SK-N-SH (cell line): ENCODE measurements around the gene SRCIN1. TPM values are rescaled to one million over a fixed set of nuclear protein-coding genes. Genes with fewer than 3 reads are reported as not detected.

Experiments used
- CTCF ChIA-PET: fragments of 300-600, 350-600 bp; formaldehyde crosslinking; extraction: SDS; loops from one replicate; lab custom pipeline; 2021; lab: Yijun Ruan, JAX
- POLR2A ChIA-PET: fragments of 350-600 bp; sonication (Branson Sonifier 250); formaldehyde crosslinking; extraction: SDS; loops from one replicate; lab custom pipeline; 2020; ENCODE audit warnings: antibody characterized with exemption, inconsistent platforms; lab: Yijun Ruan, JAX
- DNase-seq: peaks from one replicate; pipeline ENCODE4 v3.0.0; 2012
- H2AFZ ChIP-seq: fragments of 200-600 bp; sonication (generic); 2 replicates; pipeline ENCODE4 v1.8.1; 2016; ENCODE audit warnings: antibody characterized with exemption, mild to moderate bottlenecking, low read depth
- H3F3A ChIP-seq: fragments of 200-600 bp; sonication (generic); replicated peaks from 2 replicates; pipeline ENCODE3; 2016; ENCODE audit warnings: antibody characterized with exemption, mild to moderate bottlenecking; ENCODE audit not compliant: insufficient read depth
- H3K27ac ChIP-seq, 2 experiments: fragments of 200-500 bp in 1 of 2; fragments of 200-600 bp in 1 of 2; sonication (Bioruptor generic) in 1 of 2; sonication (generic), shearing (Covaris generic) in 1 of 2; 2 replicates each; pipeline versions ENCODE4 v1.5.1 to v1.6.1; 2014 to 2016; ENCODE audit warnings: low read depth in 2 of 2, inconsistent platforms in 1 of 2, low read length in 1 of 2, mild to moderate bottlenecking in 1 of 2, mixed read lengths in 1 of 2
- H3K27me3 ChIP-seq: fragments of 200-600 bp; sonication (generic), shearing (Covaris generic); 2 replicates; pipeline ENCODE4 v1.6.1; 2016; ENCODE audit warnings: mixed run types; ENCODE audit not compliant: insufficient read depth
- H3K36me3 ChIP-seq, 2 experiments: fragments of 200-500 bp in 1 of 2; fragments of 200-600 bp in 1 of 2; sonication (Bioruptor generic) in 1 of 2; sonication (generic) in 1 of 2; replicated peaks in 1 of 2; 2 replicates each; pipeline versions ENCODE3 to v1.5.1; 2014 to 2016; ENCODE audit warnings: low read length in 1 of 2, mild to moderate bottlenecking in 1 of 2; ENCODE audit not compliant: insufficient read depth in 2 of 2, control insufficient read depth in 1 of 2
- H3K4me1 ChIP-seq, 2 experiments: fragments of 200-500 bp in 1 of 2; fragments of 200-600 bp in 1 of 2; sonication (Bioruptor generic) in 1 of 2; sonication (generic), shearing (Covaris generic) in 1 of 2; 2 replicates each; pipeline versions ENCODE4 v1.5.1 to v1.6.1; 2014 to 2016; ENCODE audit warnings: low read depth in 1 of 2, low read length in 1 of 2, mixed run types in 1 of 2; ENCODE audit not compliant: insufficient read depth in 2 of 2, control insufficient read depth in 1 of 2
- H3K4me2 ChIP-seq: fragments of 200-600 bp; sonication (generic), shearing (Covaris generic); 2 replicates; pipeline ENCODE4 v1.6.1; 2017; ENCODE audit warnings: mixed run types
- H3K4me3 ChIP-seq, 2 experiments: fragments of 200-500 bp in 1 of 2; fragments of 200-600 bp in 1 of 2; sonication (Bioruptor generic) in 1 of 2; sonication (generic), shearing (Covaris generic) in 1 of 2; 2 replicates each; pipeline versions ENCODE4 v1.5.1 to v1.8.1; 2014 to 2016; ENCODE audit warnings: low read depth in 2 of 2, inconsistent platforms in 1 of 2, low read length in 1 of 2, mild to moderate bottlenecking in 1 of 2, mixed read lengths in 1 of 2, moderate library complexity in 1 of 2
- H3K79me2 ChIP-seq: fragments of 200-600 bp; sonication (generic); 2 replicates; pipeline ENCODE4 v1.8.1; 2017; ENCODE audit warnings: mild to moderate bottlenecking; ENCODE audit not compliant: insufficient read depth
- H3K9ac ChIP-seq: fragments of 200-600 bp; sonication (generic); 2 replicates; pipeline ENCODE4 v1.6.1; 2017; ENCODE audit warnings: mixed run types
- H3K9me2 ChIP-seq: fragments of 200-600 bp; sonication (generic); 2 replicates; pipeline ENCODE4 v1.6.1; 2017; ENCODE audit warnings: mixed run types
- H3K9me3 ChIP-seq: fragments of 200-600 bp; sonication (generic); 2 replicates; pipeline ENCODE4 v1.6.1; 2017; ENCODE audit warnings: mixed run types, mild to moderate bottlenecking, moderate library complexity
- H4K20me1 ChIP-seq: fragments of 200-600 bp; sonication (generic); 2 replicates; pipeline ENCODE4 v1.6.1; 2017; ENCODE audit warnings: mild to moderate bottlenecking, mixed run types; ENCODE audit not compliant: insufficient read depth
- CTCF ChIP-seq: fragments of 200-600 bp; sonication (generic); IDR thresholded peaks from 2 replicates; pipeline ENCODE4 v1.6.1; 2017; ENCODE audit warnings: antibody characterized with exemption, mild to moderate bottlenecking, moderate library complexity
- ELF1 ChIP-seq: IDR thresholded peaks from 2 replicates; pipeline ENCODE4 v1.4.0; 2012
- FOXJ3 ChIP-seq: sonication (generic); formaldehyde crosslinking; IDR thresholded peaks from 2 replicates; pipeline ENCODE4 v1.5.1; 2020; ENCODE audit warnings: mild to moderate bottlenecking, missing genetic modification reagents
- IRF3 ChIP-seq: fragments of 150-350 bp; IDR thresholded peaks from 2 replicates; pipeline ENCODE4 v1.6.1; 2016; ENCODE audit warnings: mild to moderate bottlenecking, low read depth, low read length
- JUND ChIP-seq: IDR thresholded peaks from 2 replicates; pipeline ENCODE4 v1.4.0; 2012
- MXI1 ChIP-seq: IDR thresholded peaks from 2 replicates; pipeline ENCODE4 v1.6.1; 2012; ENCODE audit warnings: mild to moderate bottlenecking, low read depth, low read length, improper control_type of control experiment
- RAD21 ChIP-seq: IDR thresholded peaks from 2 replicates; pipeline ENCODE4 v1.6.1; 2012; ENCODE audit warnings: mild to moderate bottlenecking, low read length
- REST ChIP-seq: IDR thresholded peaks from 2 replicates; pipeline ENCODE4 v1.6.1; 2012; ENCODE audit warnings: mild to moderate bottlenecking, low read depth, low read length, moderate library complexity
- USF1 ChIP-seq: IDR thresholded peaks from 2 replicates; pipeline ENCODE4 v1.4.0; 2012; ENCODE audit warnings: low read depth, borderline replicate concordance
- YY1 ChIP-seq: IDR thresholded peaks from 2 replicates; pipeline ENCODE4 v1.4.0; 2012; ENCODE audit warnings: low read depth, mild to moderate bottlenecking
- WGBS: methylation state at CpG from one replicate; pipeline ENCODE4 v1.1.6; 2017; ENCODE audit warnings: low lambda C conversion rate; 5-methylcytosine and 5-hydroxymethylcytosine counted together
- polyA plus RNA-seq, 3 experiments: library from polyadenylated mRNA; depleted of rRNA; stranded (reverse); fragments of >200 nt; gene quantifications; 2 replicates each; pipeline ENCODE4 v1.2.3, GENCODE V29; 2012
- TF ChIP-seq, protein P1 (sequence below): IDR thresholded peaks from 2 replicates; pipeline ENCODE4 v1.4.0; 2012; ENCODE audit warnings: low read depth, borderline replicate concordance

The SRCIN1 gene
- polyA plus RNA-seq, 1 of the 3 experiments (the other 2 are of a cell fraction): 1.0 TPM

- WGBS: 88% methylated on average over 7 of the region's 10 CpGs
These were observed 61.4 kb downstream of the SRCIN1 start for GRCh38 chr17:38544175-38544838.

More at GRCh38 chr17:38544175-38544838, 61.4 kb downstream of the SRCIN1 start:
- no peaks in the 10 kb centered on the region for H3K27me3 ChIP-seq
- H3K9ac ChIP-seq: no peak overlapping the region
- H3K4me3 ChIP-seq: no peak overlapping the region
- H3F3A ChIP-seq: no peaks in the 10 kb centered on the region
- POLR2A ChIA-PET: no interaction called here
- CTCF ChIA-PET: interaction anchor here (1.0 to 5.2 kb wide), 5 partner anchors 14 to 124 kb away, joined by 3 to 21 read pairs (median 6); no protein-coding TSS in a partner anchor
- H3K79me2 ChIP-seq: no peaks in the 10 kb centered on the region
- no peak overlapping the region for H3K4me2 ChIP-seq
- H2AFZ ChIP-seq: no peak overlapping the region
- TF ChIP-seq RAD21: no peak
- no peak for TF ChIP-seq USF1
- TF ChIP-seq CTCF: no peak
- TF ChIP-seq ELF1: no peak
- no peak for TF ChIP-seq MXI1
- no peak for TF ChIP-seq FOXJ3 (CRISPR knock-in tag)
- no peak for TF ChIP-seq YY1
- TF ChIP-seq IRF3: no peak
- no peak for TF ChIP-seq REST
- TF ChIP-seq, protein P1, sequence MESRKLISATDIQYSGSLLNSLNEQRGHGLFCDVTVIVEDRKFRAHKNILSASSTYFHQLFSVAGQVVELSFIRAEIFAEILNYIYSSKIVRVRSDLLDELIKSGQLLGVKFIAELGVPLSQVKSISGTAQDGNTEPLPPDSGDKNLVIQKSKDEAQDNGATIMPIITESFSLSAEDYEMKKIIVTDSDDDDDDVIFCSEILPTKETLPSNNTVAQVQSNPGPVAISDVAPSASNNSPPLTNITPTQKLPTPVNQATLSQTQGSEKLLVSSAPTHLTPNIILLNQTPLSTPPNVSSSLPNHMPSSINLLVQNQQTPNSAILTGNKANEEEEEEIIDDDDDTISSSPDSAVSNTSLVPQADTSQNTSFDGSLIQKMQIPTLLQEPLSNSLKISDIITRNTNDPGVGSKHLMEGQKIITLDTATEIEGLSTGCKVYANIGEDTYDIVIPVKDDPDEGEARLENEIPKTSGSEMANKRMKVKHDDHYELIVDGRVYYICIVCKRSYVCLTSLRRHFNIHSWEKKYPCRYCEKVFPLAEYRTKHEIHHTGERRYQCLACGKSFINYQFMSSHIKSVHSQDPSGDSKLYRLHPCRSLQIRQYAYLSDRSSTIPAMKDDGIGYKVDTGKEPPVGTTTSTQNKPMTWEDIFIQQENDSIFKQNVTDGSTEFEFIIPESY: no peak
- TF ChIP-seq JUND: no peak
- H3K9me2 ChIP-seq: no peaks in the 10 kb centered on the region
- no peaks in the 10 kb centered on the region for H3K9me3 ChIP-seq
- no peak for DNase-seq
- H3K36me3 ChIP-seq: no peaks in the 10 kb centered on the region
- H4K20me1 ChIP-seq: no peaks in the 10 kb centered on the region
- no peak overlapping the region for H3K27ac ChIP-seq
- H3K4me1 ChIP-seq: no peaks in the 10 kb centered on the region; a peak in 1 of 4 replicates
